Esophagus (tissue), 2 donors: Measurements from ENCODE around the gene MRPL40. TPM values are rescaled to one million over a fixed set of nuclear protein-coding genes. Genes with fewer than 3 reads are reported as not detected.

ENCODE experiments used
- H3K27ac ChIP-seq, 2 donors: one replicate each; pipeline ENCODE4 v1.5.1; 2013; ENCODE audit warnings: low read depth in 2 of 2, mild to moderate bottlenecking in 2 of 2, inconsistent platforms in 1 of 2, low read length in 1 of 2, moderate library complexity in 1 of 2
- H3K27me3 ChIP-seq, 2 donors: one replicate each; pipeline ENCODE4 v1.6.1; 2013; ENCODE audit warnings: low read length in 2 of 2, control low read depth in 1 of 2, mild to moderate bottlenecking in 1 of 2; ENCODE audit not compliant: insufficient read depth in 2 of 2, control insufficient read depth in 1 of 2
- H3K36me3 ChIP-seq, 2 donors: one replicate each; pipeline ENCODE4 v1.6.1; 2013; ENCODE audit warnings: low read length in 1 of 2; ENCODE audit not compliant: control insufficient read depth in 2 of 2, insufficient read depth in 2 of 2
- H3K4me1 ChIP-seq, 2 donors: one replicate each; pipeline ENCODE4 v1.6.1; 2013; ENCODE audit warnings: low read length in 1 of 2; ENCODE audit not compliant: control insufficient read depth in 2 of 2, insufficient read depth in 2 of 2
- H3K4me3 ChIP-seq, 2 donors: one replicate each; pipeline ENCODE4 v1.5.1; 2013; ENCODE audit warnings: low read length in 2 of 2, mild to moderate bottlenecking in 2 of 2, low read depth in 1 of 2, moderate library complexity in 1 of 2
- H3K9me3 ChIP-seq, 2 donors: one replicate each; pipeline ENCODE4 v1.6.1; 2013; ENCODE audit warnings: mild to moderate bottlenecking in 2 of 2, low read depth in 1 of 2, low read length in 1 of 2, moderate library complexity in 1 of 2; ENCODE audit not compliant: control insufficient read depth in 2 of 2, insufficient read depth in 1 of 2
- WGBS, 2 donors: extraction: QIAGEN DNeasy Blood & Tissue Kit; methylation state at CpG; one replicate each; pipeline ENCODE4 v1.1.7; 2013; 5-methylcytosine and 5-hydroxymethylcytosine counted together
- polyA plus RNA-seq, 2 donors: library from polyadenylated mRNA; stranded (reverse); fragments of 200-250 nt; gene quantifications; one replicate each; pipeline ENCODE4 v1.2.3, GENCODE V29; 2013
- donor health status: healthy with polysubstance abuse.
- donor health status: Bipolar disorder and iron deficiency.

MRPL40 gene
- polyA plus RNA-seq, 2 donors, result 27.9 to 46.2 TPM

DNA sequence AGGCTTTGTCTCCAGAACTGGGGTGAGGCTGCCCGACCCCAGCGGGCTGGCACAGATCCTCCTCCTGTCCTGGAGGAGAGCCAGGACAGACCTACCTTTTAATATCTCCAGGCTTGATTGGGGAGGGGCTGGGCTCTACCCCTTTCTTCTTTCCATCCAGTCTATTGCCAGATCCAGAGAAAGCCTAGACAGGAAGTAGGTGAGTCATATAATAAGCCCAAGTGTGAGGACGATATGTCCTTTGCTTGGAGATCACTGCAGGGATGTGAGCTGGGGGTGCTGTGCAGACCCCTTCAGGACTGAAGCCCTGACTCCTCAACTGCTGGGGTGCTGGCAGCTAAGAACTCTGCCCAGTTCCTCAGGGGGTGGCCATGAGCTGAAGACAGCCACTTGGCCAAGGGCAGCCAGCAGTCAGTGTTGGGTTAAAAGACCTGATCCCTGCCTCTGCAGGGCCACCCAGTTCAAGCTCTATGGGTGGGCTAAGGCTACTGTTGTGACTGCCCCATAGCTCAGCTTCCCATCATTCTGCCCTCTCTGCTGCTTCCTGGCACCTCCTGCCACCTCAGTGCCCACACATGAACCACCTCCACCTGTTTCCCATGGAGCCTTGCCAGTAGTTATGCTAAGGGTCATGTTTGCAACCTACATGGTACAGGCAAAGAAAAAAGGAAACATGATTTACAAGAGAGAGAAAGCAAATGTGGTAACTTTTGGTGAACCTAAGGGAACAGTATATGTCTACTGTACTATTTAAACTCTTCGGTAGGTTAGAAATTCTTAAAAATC is 23.4 kb downstream of the MRPL40 start:
- WGBS, 2 donors, result 66 to 74% methylated on average over 4 of the region's 4 CpGs
- Histone ChIP-seq H3K9me3 (no peaks in the 10 kb centered on the region), H3K27me3 (no peaks in the 10 kb centered on the region), H3K4me1 (no peaks in the 10 kb centered on the region), H3K4me3 (no peak overlapping the region), H3K27ac (no peak overlapping the region), H3K36me3 (peaks cover 35 to 37% of the 10 kb centered on the region in 2 donors)

- WGBS, 2 donors, result 91 to 94% methylated on average over 10 of the region's 10 CpGs
- Histone ChIP-seq H3K4me3 (no peak overlapping the region), H3K9me3 (no peaks in the 10 kb centered on the region), H3K27me3 (no peaks in the 10 kb centered on the region), H3K27ac (no peak overlapping the region), H3K4me1 (no peaks in the 10 kb centered on the region), H3K36me3 (peaks cover 33 to 37% of the 10 kb centered on the region in 2 donors)
Measured at GRCh38 chr22:19456541-19456940, 24.2 kb downstream of the MRPL40 start.

- peaks cover 31 to 37% of the 10 kb centered on the region in 2 donors for H3K36me3 ChIP-seq
Measured at GRCh38 chr22:19457828-19458428, 25.6 kb downstream of the MRPL40 start.

DNA sequence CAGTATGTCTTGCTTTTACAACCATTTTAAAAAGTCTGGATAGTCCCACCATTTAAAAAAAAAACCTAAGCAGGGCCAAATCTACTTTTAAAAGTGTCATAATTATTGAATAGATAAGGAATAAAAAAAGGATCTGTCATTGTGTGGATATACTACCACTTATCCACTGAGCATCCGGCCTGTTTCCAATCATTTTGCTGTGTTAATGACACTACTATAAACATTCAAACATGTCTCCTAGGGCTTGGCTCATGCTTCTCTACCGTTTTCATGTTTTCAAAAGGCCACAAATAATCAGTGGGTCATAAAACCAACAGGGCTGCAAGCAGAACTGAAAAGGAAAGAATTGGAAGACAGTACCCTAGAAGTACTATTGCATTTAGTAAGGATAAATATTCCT is 27.7 kb downstream of the MRPL40 start:
- 78 to 81% methylated on average over 2 of the region's 2 CpGs for WGBS, 2 donors
- H3K4me1 ChIP-seq, result no peaks in the 10 kb centered on the region
- H3K4me3 ChIP-seq, result no peak overlapping the region
- H3K9me3 ChIP-seq, result no peaks in the 10 kb centered on the region
- H3K27ac ChIP-seq, result no peak overlapping the region
- no peaks in the 10 kb centered on the region for H3K27me3 ChIP-seq
- peaks cover 25 to 29% of the 10 kb centered on the region in 2 donors for H3K36me3 ChIP-seq

More at GRCh38 chr22:19457828-19458428, 25.6 kb downstream of the MRPL40 start:
- Histone ChIP-seq H3K27ac (no peak overlapping the region), H3K9me3 (no peaks in the 10 kb centered on the region), H3K27me3 (no peaks in the 10 kb centered on the region), H3K4me3 (no peak overlapping the region), H3K4me1 (no peaks in the 10 kb centered on the region)
- 94 to 95% methylated on average over 8 of the region's 8 CpGs for WGBS, 2 donors

- H3K27me3 ChIP-seq, result no peaks in the 10 kb centered on the region
- WGBS, 2 donors, result 92 to 93% methylated on average over 1 of the region's 1 CpG
- H3K9me3 ChIP-seq, result no peaks in the 10 kb centered on the region
- peaks cover 20 to 24% of the 10 kb centered on the region in 2 donors for H3K36me3 ChIP-seq
- H3K4me3 ChIP-seq, result no peak overlapping the region
- no peak overlapping the region for H3K27ac ChIP-seq
- no peaks in the 10 kb centered on the region for H3K4me1 ChIP-seq
Measured at GRCh38 chr22:19461506-19461905, 29.2 kb downstream of the MRPL40 start.

DNA sequence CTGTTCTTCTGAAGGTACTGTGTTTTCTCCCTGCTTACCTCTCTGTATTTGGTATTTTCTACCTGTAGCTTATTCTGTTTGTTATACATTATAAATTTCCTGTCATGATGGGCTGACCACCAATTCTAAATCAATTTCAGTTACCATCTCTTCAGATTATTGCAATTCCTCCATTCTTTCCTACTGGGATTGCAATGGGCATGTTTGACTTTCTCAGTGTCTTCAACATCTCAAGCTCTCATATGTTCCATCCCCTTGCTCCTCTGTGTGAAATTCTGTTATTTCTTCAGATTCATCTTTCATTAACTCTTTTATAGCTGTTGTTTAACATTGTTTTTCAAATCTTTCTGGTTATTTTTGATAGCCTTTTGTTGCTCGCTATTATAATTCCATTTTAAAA is 30.7 kb downstream of the MRPL40 start:
- no peaks in the 10 kb centered on the region for H3K4me1 ChIP-seq
- WGBS, 2 donors, result 96 to 97% methylated on average over 1 of the region's 1 CpG
- H3K36me3 ChIP-seq, result peaks cover 24 to 31% of the 10 kb centered on the region in 2 donors
- H3K27me3 ChIP-seq, result no peaks in the 10 kb centered on the region
- no peaks in the 10 kb centered on the region for H3K9me3 ChIP-seq
- no peak overlapping the region for H3K4me3 ChIP-seq
- no peak overlapping the region for H3K27ac ChIP-seq

- Histone ChIP-seq H3K27me3 (no peaks in the 10 kb centered on the region), H3K4me1 (no peaks in the 10 kb centered on the region), H3K9me3 (no peaks in the 10 kb centered on the region), H3K27ac (no peak overlapping the region), H3K4me3 (no peak overlapping the region), H3K36me3 (peaks cover 27 to 36% of the 10 kb centered on the region in 2 donors)
- 75 to 78% methylated on average over 7 of the region's 7 CpGs for WGBS, 2 donors
Measured at GRCh38 chr22:19463491-19464469, 31.4 kb downstream of the MRPL40 start.

DNA sequence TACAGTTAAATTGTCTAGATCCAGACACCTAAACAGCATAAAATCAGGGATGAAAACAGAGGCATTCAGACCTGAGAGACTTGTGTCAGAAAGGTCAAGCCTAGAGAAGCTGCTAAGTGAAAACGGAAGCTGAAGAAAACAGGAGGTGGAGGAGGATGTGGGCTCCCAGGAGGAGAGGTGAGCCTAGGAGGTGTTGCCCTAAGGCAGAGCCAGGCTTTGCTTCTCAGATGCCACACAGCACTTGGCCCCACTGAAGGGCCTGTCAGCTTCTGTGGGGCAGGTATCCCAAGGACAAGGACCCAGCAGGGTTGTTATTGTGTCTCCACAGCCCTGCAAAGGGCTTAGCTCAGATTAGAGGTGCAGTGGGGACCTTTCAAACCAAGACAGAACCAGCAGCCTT is 32.2 kb downstream of the MRPL40 start:
- H3K9me3 ChIP-seq, result no peaks in the 10 kb centered on the region
- WGBS, 2 donors, result 68 to 73% methylated on average over 1 of the region's 1 CpG

DNA sequence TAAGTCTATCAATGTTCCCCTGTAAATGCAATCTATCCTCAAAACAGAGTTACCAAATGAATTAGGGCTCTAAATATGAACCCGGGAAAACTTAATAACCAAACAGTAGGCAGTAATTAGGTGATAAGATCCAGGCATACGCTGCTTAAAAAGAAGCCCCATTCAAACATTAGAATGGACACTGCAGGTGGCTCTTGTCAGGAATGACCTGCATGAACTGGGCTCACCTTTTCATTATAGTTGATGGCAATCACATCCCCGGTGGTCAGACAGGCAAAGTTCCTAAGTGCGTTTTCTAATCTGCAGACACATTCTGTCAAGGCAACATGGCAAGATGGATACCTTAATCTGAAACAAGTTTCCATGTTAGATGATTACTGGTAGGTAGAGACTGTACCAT is 32.6 kb downstream of the MRPL40 start:
- H3K4me1 ChIP-seq, result no peaks in the 10 kb centered on the region
- H3K27ac ChIP-seq, result no peak overlapping the region
- WGBS, 2 donors, result 78% methylated on average over 4 of the region's 4 CpGs
- H3K9me3 ChIP-seq, result no peaks in the 10 kb centered on the region
- H3K36me3 ChIP-seq, result peaks cover 36 to 48% of the 10 kb centered on the region in 2 donors
- H3K27me3 ChIP-seq, result no peaks in the 10 kb centered on the region
- no peak overlapping the region for H3K4me3 ChIP-seq

More for the DNA sequence above, 32.2 kb downstream of the MRPL40 start:
- H3K27me3 ChIP-seq, result no peaks in the 10 kb centered on the region
- no peak overlapping the region for H3K4me3 ChIP-seq
- H3K27ac ChIP-seq, result no peak overlapping the region
- H3K4me1 ChIP-seq, result no peaks in the 10 kb centered on the region
- peaks cover 33 to 44% of the 10 kb centered on the region in 2 donors for H3K36me3 ChIP-seq
